ENCODE measurements around the gene ZNF532. TPM values are rescaled to one million over a fixed set of nuclear protein-coding genes. Genes with fewer than 3 reads are reported as not detected.

Gene ZNF532
- total and polyA plus RNA-seq, 4 donors = 19.3 to 194 (median 113) TPM

- DNase-seq (no peak), ATAC-seq (ENCODE audit: low FRiP score) (no peak)
- H3K27me3 ChIP-seq (ENCODE audit: control insufficient read depth in 1 of 2, insufficient read depth in 2 of 2, low read length in 1 of 2) = no peaks in the 10 kb centered on the region
- no peaks in the 10 kb centered on the region for H3K36me3 ChIP-seq (ENCODE audit: control insufficient read depth in 1 of 2, insufficient read depth in 2 of 2, low read length in 1 of 2)
- WGBS, 2 donors = 82 to 91% methylated on average over 10 of the region's 10 CpGs
- no peak overlapping the region for H3K4me3 ChIP-seq (ENCODE audit: low read length in 2 of 2)
- intact Hi-C loops (cut with DNase I) = loop anchor here in 1 of 2 donors (5.0 kb wide), 1 partner anchor 195 kb away; no protein-coding TSS in a partner anchor
- H3K4me1 ChIP-seq (ENCODE audit: control insufficient read depth in 1 of 2, insufficient read depth in 2 of 2, low read length in 2 of 2) = peaks cover 2 to 15% of the 10 kb centered on the region in 2 donors
- no peaks in the 10 kb centered on the region for H3K9me3 ChIP-seq (ENCODE audit: control insufficient read depth, low read length)
- H3K27ac ChIP-seq (ENCODE audit: low read depth in 1 of 2, low read length in 2 of 2) = peak overlapping the region; percentile 28 to 100
Measured at GRCh38 chr18:58862356-58862755, 2.3 kb upstream of the ZNF532 start.

GRCh38 chr18:58862851-58863538 lies 1.7 kb upstream of the ZNF532 start:
- intact Hi-C loops (cut with DNase I) = loop anchor here in 1 of 2 donors (5.0 kb wide), 1 partner anchor 194 kb away; no protein-coding TSS in a partner anchor
- H3K36me3 ChIP-seq (ENCODE audit: control insufficient read depth in 1 of 2, insufficient read depth in 2 of 2, low read length in 1 of 2) = no peaks in the 10 kb centered on the region

GRCh38 chr18:58863539-58864145 lies 1.0 kb upstream of the ZNF532 start:
- H3K36me3 ChIP-seq (ENCODE audit: control insufficient read depth in 1 of 2, insufficient read depth in 2 of 2, low read length in 1 of 2) = peaks cover 0 to 2% of the 10 kb centered on the region in 2 donors
- peak overlapping the region; percentile 97 to 100 for H3K27ac ChIP-seq (ENCODE audit: low read depth in 1 of 2, low read length in 2 of 2)
- peak overlapping the region; percentile 29 to 74 for H3K4me3 ChIP-seq (ENCODE audit: low read length in 2 of 2)
- DNase-seq (peak; percentile 80 to 86), ATAC-seq (ENCODE audit: low FRiP score) (peak; percentile 68)
- H3K27me3 ChIP-seq (ENCODE audit: control insufficient read depth in 1 of 2, insufficient read depth in 2 of 2, low read length in 1 of 2) = no peaks in the 10 kb centered on the region
- H3K4me1 ChIP-seq (ENCODE audit: control insufficient read depth in 1 of 2, insufficient read depth in 2 of 2, low read length in 2 of 2) = peaks cover 2 to 15% of the 10 kb centered on the region in 2 donors
- intact Hi-C loops (cut with DNase I) = loop anchor here in 1 of 2 donors (5.0 kb wide), 1 partner anchor 194 kb away; no protein-coding TSS in a partner anchor
- WGBS, 2 donors = 1% methylated on average over 44 to 72 of the region's 72 CpGs
- no peaks in the 10 kb centered on the region for H3K9me3 ChIP-seq (ENCODE audit: control insufficient read depth, low read length)

More at GRCh38 chr18:58862851-58863538, 1.7 kb upstream of the ZNF532 start:
- ATAC-seq (ENCODE audit: low FRiP score) = no peak
- peak overlapping the region; percentile 81 to 100 for H3K27ac ChIP-seq (ENCODE audit: low read depth in 1 of 2, low read length in 2 of 2)
- no peaks in the 10 kb centered on the region for H3K27me3 ChIP-seq (ENCODE audit: control insufficient read depth in 1 of 2, insufficient read depth in 2 of 2, low read length in 1 of 2)
- peaks cover 2 to 15% of the 10 kb centered on the region in 2 donors for H3K4me1 ChIP-seq (ENCODE audit: control insufficient read depth in 1 of 2, insufficient read depth in 2 of 2, low read length in 2 of 2)
- 2 to 3% methylated on average over 34 to 66 of the region's 66 CpGs for WGBS, 2 donors
- peak overlapping the region; percentile 17 to 74 for H3K4me3 ChIP-seq (ENCODE audit: low read length in 2 of 2)
- no peak for DNase-seq
- no peaks in the 10 kb centered on the region for H3K9me3 ChIP-seq (ENCODE audit: control insufficient read depth, low read length)

- WGBS, 2 donors = 16 to 25% methylated on average over 4 of the region's 4 CpGs
- intact Hi-C loops (cut with DNase I) = loop anchor here (5.0 kb wide), 4 partner anchors 47 to 127 kb away; no protein-coding TSS in a partner anchor
- Histone ChIP-seq H3K27me3 (ENCODE audit: control insufficient read depth in 1 of 2, insufficient read depth in 2 of 2, low read length in 1 of 2) (no peaks in the 10 kb centered on the region), H3K4me3 (ENCODE audit: low read length in 2 of 2) (peak overlapping the region in 1 of 2 donors; percentile 74), H3K4me1 (ENCODE audit: control insufficient read depth in 1 of 2, insufficient read depth in 2 of 2, low read length in 2 of 2) (peaks cover 2 to 12% of the 10 kb centered on the region in 2 donors), H3K36me3 (ENCODE audit: control insufficient read depth in 1 of 2, insufficient read depth in 2 of 2, low read length in 1 of 2) (peaks cover 0 to 2% of the 10 kb centered on the region in 2 donors), H3K27ac (ENCODE audit: low read depth in 1 of 2, low read length in 2 of 2) (peak overlapping the region; percentile 99 to 100), H3K9me3 (ENCODE audit: control insufficient read depth, low read length) (no peaks in the 10 kb centered on the region)
- DNase-seq (no peak), ATAC-seq (ENCODE audit: low FRiP score) (no peak)
Measured at GRCh38 chr18:58865033-58865590, 435 bp downstream of the ZNF532 start.

- DNase-seq (no peak), ATAC-seq (ENCODE audit: low FRiP score) (no peak)
- Histone ChIP-seq H3K27me3 (ENCODE audit: control insufficient read depth in 1 of 2, insufficient read depth in 2 of 2, low read length in 1 of 2) (no peaks in the 10 kb centered on the region), H3K4me1 (ENCODE audit: control insufficient read depth in 1 of 2, insufficient read depth in 2 of 2, low read length in 2 of 2) (peaks cover 2 to 11% of the 10 kb centered on the region in 2 donors), H3K36me3 (ENCODE audit: control insufficient read depth in 1 of 2, insufficient read depth in 2 of 2, low read length in 1 of 2) (peaks cover 0 to 2% of the 10 kb centered on the region in 2 donors), H3K4me3 (ENCODE audit: low read length in 2 of 2) (no peak overlapping the region), H3K9me3 (ENCODE audit: control insufficient read depth, low read length) (no peaks in the 10 kb centered on the region), H3K27ac (ENCODE audit: low read depth in 1 of 2, low read length in 2 of 2) (peak overlapping the region; percentile 28 to 100)
- WGBS, 2 donors = 44 to 51% methylated on average over 8 of the region's 8 CpGs
- intact Hi-C loops (cut with DNase I) = loop anchor here (5.0 kb wide), 4 partner anchors 47 to 127 kb away; no protein-coding TSS in a partner anchor
Measured at GRCh38 chr18:58865701-58866065, 1.0 kb downstream of the ZNF532 start.

GRCh38 chr18:58866066-58866772 lies 1.5 kb downstream of the ZNF532 start:
- intact Hi-C loops (cut with DNase I) = loop anchor here (5.0 kb wide), 4 partner anchors 46 to 126 kb away; no protein-coding TSS in a partner anchor
- H3K4me3 ChIP-seq (ENCODE audit: low read length in 2 of 2) = peak overlapping the region in 1 of 2 donors; percentile 11
- no peak for DNase-seq
- WGBS, 2 donors = 20 to 23% methylated on average over 9 of the region's 9 CpGs
- H3K27ac ChIP-seq (ENCODE audit: low read depth in 1 of 2, low read length in 2 of 2) = peak overlapping the region; percentile 28 to 100
- H3K4me1 ChIP-seq (ENCODE audit: control insufficient read depth in 1 of 2, insufficient read depth in 2 of 2, low read length in 2 of 2) = peaks cover 3 to 11% of the 10 kb centered on the region in 2 donors
- H3K27me3 ChIP-seq (ENCODE audit: control insufficient read depth in 1 of 2, insufficient read depth in 2 of 2, low read length in 1 of 2) = no peaks in the 10 kb centered on the region
- H3K9me3 ChIP-seq (ENCODE audit: control insufficient read depth, low read length) = no peaks in the 10 kb centered on the region
- no peak for ATAC-seq (ENCODE audit: low FRiP score)
- H3K36me3 ChIP-seq (ENCODE audit: control insufficient read depth in 1 of 2, insufficient read depth in 2 of 2, low read length in 1 of 2) = peaks cover 0 to 2% of the 10 kb centered on the region in 2 donors

GRCh38 chr18:58866773-58867150 lies 2.1 kb downstream of the ZNF532 start:
- peak overlapping the region; percentile 94 to 100 for H3K27ac ChIP-seq (ENCODE audit: low read depth in 1 of 2, low read length in 2 of 2)
- no peak for ATAC-seq (ENCODE audit: low FRiP score)
- intact Hi-C loops (cut with DNase I) = loop anchor here (5.0 kb wide), 4 partner anchors 46 to 126 kb away; no protein-coding TSS in a partner anchor
- 4 to 8% methylated on average over 6 of the region's 6 CpGs for WGBS, 2 donors
- H3K4me3 ChIP-seq (ENCODE audit: low read length in 2 of 2) = no peak overlapping the region
- H3K27me3 ChIP-seq (ENCODE audit: control insufficient read depth in 1 of 2, insufficient read depth in 2 of 2, low read length in 1 of 2) = no peaks in the 10 kb centered on the region
- H3K9me3 ChIP-seq (ENCODE audit: control insufficient read depth, low read length) = no peaks in the 10 kb centered on the region
- peaks cover 0 to 2% of the 10 kb centered on the region in 2 donors for H3K36me3 ChIP-seq (ENCODE audit: control insufficient read depth in 1 of 2, insufficient read depth in 2 of 2, low read length in 1 of 2)
- peaks cover 3 to 8% of the 10 kb centered on the region in 2 donors for H3K4me1 ChIP-seq (ENCODE audit: control insufficient read depth in 1 of 2, insufficient read depth in 2 of 2, low read length in 2 of 2)
- DNase-seq = no peak
